SJCRH30 (cell line): ENCODE results near the gene TMEM106C. TPM values are rescaled to one million over a fixed set of nuclear protein-coding genes. Genes with fewer than 3 reads are reported as not detected.
A peak's percentile ranks its signal among the peaks of the same experiment; 100 is the strongest.

ENCODE experiments used
- DNase-seq, 2 experiments: peaks; one replicate each; pipeline ENCODE4 v3.0.0-alpha.2; 2015 to 2020
- H3K27ac ChIP-seq: fragments of 250-450 bp; sonication (Bioruptor Pico); 2 replicates; pipeline ENCODE4 v1.5.1; 2020; ENCODE audit warnings: mild to moderate bottlenecking, moderate library complexity
- H3K27me3 ChIP-seq: fragments of 250-450 bp; sonication (Bioruptor Pico); 2 replicates; pipeline ENCODE4 v1.5.1; 2020; ENCODE audit warnings: mild to moderate bottlenecking, moderate library complexity
- H3K36me3 ChIP-seq: fragments of 250-450 bp; sonication (Bioruptor Pico); 2 replicates; pipeline ENCODE4 v1.5.1; 2020; ENCODE audit warnings: mild to moderate bottlenecking, moderate library complexity
- H3K4me1 ChIP-seq: fragments of 250-450 bp; sonication (Bioruptor Pico); 2 replicates; pipeline ENCODE4 v1.5.1; 2020; ENCODE audit warnings: mild to moderate bottlenecking, moderate library complexity
- H3K4me3 ChIP-seq: fragments of 250-450 bp; sonication (Bioruptor Pico); 2 replicates; pipeline ENCODE4 v1.5.1; 2020; ENCODE audit warnings: mild to moderate bottlenecking, moderate library complexity
- H3K9me3 ChIP-seq: fragments of 250-450 bp; sonication (Bioruptor Pico); replicated peaks from 2 replicates; pipeline ENCODE4 v1.5.1; 2020; ENCODE audit warnings: mild to moderate bottlenecking, moderate library complexity
- total RNA-seq: library from RNA; depleted of rRNA; stranded (reverse); fragments of >200 nt; shearing (Covaris generic); gene quantifications from 2 replicates; pipeline ENCODE4 v1.2.3, GENCODE V29; 2014; rRNA removed

The TMEM106C gene
- 126 and 145 TPM in 2 replicates for total RNA-seq

GRCh38 chr12:47963340-47964040, at the start of gene TMEM106C:
Gene TMEM106C, plus strand, starts transcription at chr12:47963596. Its CDS starts 641 bp downstream, at chr12:47964237.
- H3K27ac ChIP-seq: no peak within 1 kb of the TSS

GRCh38 chr12:47920913-47921312, 42.5 kb upstream of the TMEM106C start:
- no peaks in the 10 kb centered on the region for H3K4me1 ChIP-seq
- H3K36me3 ChIP-seq: no peaks in the 10 kb centered on the region
- no peak overlapping the region for H3K27ac ChIP-seq
- no peak overlapping the region for H3K4me3 ChIP-seq
- no peaks in the 10 kb centered on the region for H3K27me3 ChIP-seq
- no peaks in the 10 kb centered on the region for H3K9me3 ChIP-seq
- DNase-seq: no peak

More at GRCh38 chr12:47963340-47964040, at the start of gene TMEM106C:
- no peaks in the 10 kb centered on the region for H3K9me3 ChIP-seq
- H3K4me3 ChIP-seq: peak within 1 kb of the TSS; percentile 72
- peak; percentile 95 to 98 for DNase-seq
- H3K27me3 ChIP-seq: no peaks in the 10 kb centered on the region; the same call in 1 of the 2 replicates
- peaks cover 7% of the 10 kb centered on the region for H3K36me3 ChIP-seq
- H3K4me1 ChIP-seq: no peaks in the 10 kb centered on the region

- H3K36me3 ChIP-seq: no peaks in the 10 kb centered on the region
- no peaks in the 10 kb centered on the region for H3K9me3 ChIP-seq
- H3K27ac ChIP-seq: no peak overlapping the region
- DNase-seq: no peak
- no peak overlapping the region for H3K4me3 ChIP-seq
- H3K4me1 ChIP-seq: no peaks in the 10 kb centered on the region
- no peaks in the 10 kb centered on the region for H3K27me3 ChIP-seq
These were observed 41.5 kb upstream of the TMEM106C start for GRCh38 chr12:47921907-47922306.

GRCh38 chr12:47927346-47927745, 36.0 kb upstream of the TMEM106C start:
- no peak overlapping the region for H3K4me3 ChIP-seq
- H3K9me3 ChIP-seq: no peaks in the 10 kb centered on the region
- H3K27ac ChIP-seq: no peak overlapping the region
- no peaks in the 10 kb centered on the region for H3K4me1 ChIP-seq
- H3K27me3 ChIP-seq: no peaks in the 10 kb centered on the region; the same call in 1 of the 2 replicates
- no peaks in the 10 kb centered on the region for H3K36me3 ChIP-seq
- no peak for DNase-seq

GRCh38 chr12:47930634-47931033, 32.8 kb upstream of the TMEM106C start:
- no peaks in the 10 kb centered on the region; the same call in 1 of the 2 replicates for H3K27me3 ChIP-seq
- no peak for DNase-seq
- peaks cover 10% of the 10 kb centered on the region for H3K4me1 ChIP-seq
- H3K9me3 ChIP-seq: no peaks in the 10 kb centered on the region
- no peaks in the 10 kb centered on the region for H3K36me3 ChIP-seq
- no peak overlapping the region for H3K4me3 ChIP-seq
- no peak overlapping the region for H3K27ac ChIP-seq

GRCh38 chr12:47931187-47931586, 32.2 kb upstream of the TMEM106C start:
- no peaks in the 10 kb centered on the region for H3K36me3 ChIP-seq
- H3K4me1 ChIP-seq: peaks cover 13% of the 10 kb centered on the region
- no peak overlapping the region for H3K4me3 ChIP-seq
- DNase-seq: no peak
- no peak overlapping the region for H3K27ac ChIP-seq
- H3K27me3 ChIP-seq: no peaks in the 10 kb centered on the region; the same call in 1 of the 2 replicates
- H3K9me3 ChIP-seq: no peaks in the 10 kb centered on the region

GRCh38 chr12:47935184-47935583, 28.2 kb upstream of the TMEM106C start:
- Histone ChIP-seq H3K4me3 (no peak overlapping the region), H3K27me3 (no peaks in the 10 kb centered on the region; the same call in 1 of the 2 replicates), H3K36me3 (no peaks in the 10 kb centered on the region), H3K27ac (no peak overlapping the region), H3K4me1 (peaks cover 19% of the 10 kb centered on the region), H3K9me3 (no peaks in the 10 kb centered on the region)
- peak; percentile 74 to 80 for DNase-seq

- no peak overlapping the region for H3K27ac ChIP-seq
- H3K4me1 ChIP-seq: peaks cover 19% of the 10 kb centered on the region
- H3K4me3 ChIP-seq: no peak overlapping the region
- H3K36me3 ChIP-seq: no peaks in the 10 kb centered on the region
- no peak for DNase-seq
- no peaks in the 10 kb centered on the region for H3K9me3 ChIP-seq
- H3K27me3 ChIP-seq: no peaks in the 10 kb centered on the region
These were observed 25.3 kb upstream of the TMEM106C start for GRCh38 chr12:47938093-47938492.

GRCh38 chr12:47938594-47938993, 24.8 kb upstream of the TMEM106C start:
- Histone ChIP-seq H3K27me3 (no peaks in the 10 kb centered on the region), H3K4me1 (peaks cover 19% of the 10 kb centered on the region), H3K4me3 (no peak overlapping the region), H3K27ac (no peak overlapping the region), H3K9me3 (no peaks in the 10 kb centered on the region), H3K36me3 (no peaks in the 10 kb centered on the region)
- DNase-seq: no peak

GRCh38 chr12:47939009-47939601, 24.3 kb upstream of the TMEM106C start:
- Histone ChIP-seq H3K4me1 (peaks cover 19% of the 10 kb centered on the region), H3K27me3 (no peaks in the 10 kb centered on the region), H3K4me3 (no peak overlapping the region), H3K36me3 (no peaks in the 10 kb centered on the region), H3K9me3 (no peaks in the 10 kb centered on the region), H3K27ac (no peak overlapping the region)
- DNase-seq: no peak

- peaks cover 6% of the 10 kb centered on the region for H3K4me1 ChIP-seq
- H3K4me3 ChIP-seq: no peak overlapping the region
- H3K9me3 ChIP-seq: no peaks in the 10 kb centered on the region
- DNase-seq: no peak
- no peak overlapping the region for H3K27ac ChIP-seq
- H3K36me3 ChIP-seq: no peaks in the 10 kb centered on the region
- peaks cover 4% of the 10 kb centered on the region; the same call in 1 of the 2 replicates for H3K27me3 ChIP-seq
These were observed 22.5 kb upstream of the TMEM106C start for GRCh38 chr12:47940773-47941474.

GRCh38 chr12:47941475-47941780, 22.0 kb upstream of the TMEM106C start:
- Histone ChIP-seq H3K27me3 (peaks cover 4% of the 10 kb centered on the region; the same call in 1 of the 2 replicates), H3K9me3 (no peaks in the 10 kb centered on the region), H3K36me3 (no peaks in the 10 kb centered on the region), H3K4me1 (peaks cover 6% of the 10 kb centered on the region; the same call in 1 of the 2 replicates), H3K4me3 (no peak overlapping the region), H3K27ac (no peak overlapping the region)
- no peak for DNase-seq

- H3K27me3 ChIP-seq: peaks cover 5% of the 10 kb centered on the region; the same call in 1 of the 2 replicates
- no peak for DNase-seq
- no peaks in the 10 kb centered on the region for H3K36me3 ChIP-seq
- no peaks in the 10 kb centered on the region for H3K9me3 ChIP-seq
- H3K27ac ChIP-seq: no peak overlapping the region
- H3K4me3 ChIP-seq: no peak overlapping the region
- peaks cover 11% of the 10 kb centered on the region; the same call in 1 of the 2 replicates for H3K4me1 ChIP-seq
These were observed 21.4 kb upstream of the TMEM106C start for GRCh38 chr12:47941871-47942613.

- H3K27ac ChIP-seq: no peak overlapping the region
These were observed 20.7 kb upstream of the TMEM106C start for GRCh38 chr12:47942614-47943225.

More at GRCh38 chr12:47942614-47943225, 20.7 kb upstream of the TMEM106C start:
- Histone ChIP-seq H3K4me1 (peaks cover 16% of the 10 kb centered on the region; the same call in 1 of the 2 replicates), H3K36me3 (no peaks in the 10 kb centered on the region), H3K4me3 (no peak overlapping the region), H3K9me3 (no peaks in the 10 kb centered on the region), H3K27me3 (peaks cover 11% of the 10 kb centered on the region; the same call in 1 of the 2 replicates)
- DNase-seq: no peak
